Prostate gland (tissue), 2 donors: ENCODE data around the gene SNRNP40. TPM values are rescaled to one million over a fixed set of nuclear protein-coding genes. Genes with fewer than 3 reads are reported as not detected.

ENCODE experiments used
- DNase-seq: peaks from one replicate; pipeline ENCODE4 v3.0.0-alpha.2; 2019; ENCODE audit warnings: low spot score
- H3K27ac ChIP-seq, 2 donors: fragments of 200-600 bp; sonication (generic); 2 replicates each; pipeline ENCODE4 v1.5.1; 2017 to 2019
- H3K27me3 ChIP-seq: fragments of 200-600 bp; sonication (generic); replicated peaks from 2 replicates; pipeline ENCODE4 v1.5.1; 2019; ENCODE audit not compliant: insufficient read depth
- H3K36me3 ChIP-seq, 2 donors: fragments of 200-600 bp; sonication (generic); 1 replicate in 1 of 2; 2 replicates in 1 of 2; pipeline versions ENCODE4 v1.5.1 to v1.8.1; 2017 to 2019
- H3K4me1 ChIP-seq: fragments of 200-600 bp; sonication (generic); replicated peaks from 2 replicates; pipeline ENCODE4 v1.5.1; 2019
- H3K4me3 ChIP-seq, 2 donors: fragments of 200-600 bp; sonication (generic); 2 replicates each; pipeline ENCODE4 v1.5.1; 2017 to 2019
- H3K9me3 ChIP-seq: fragments of 200-600 bp; sonication (generic); 2 replicates; pipeline ENCODE4 v1.5.1; 2017
- POLR2A ChIP-seq: fragments of 450-650 bp; IDR thresholded peaks from one replicate; pipeline ENCODE4 v1.6.1; 2016; ENCODE audit warnings: antibody characterized with exemption, mild to moderate bottlenecking
- POLR2AphosphoS5 ChIP-seq: sonication (generic); formaldehyde crosslinking; IDR thresholded peaks from one replicate; pipeline ENCODE4 v1.6.1; 2017; ENCODE audit warnings: antibody characterized with exemption
- WGBS: methylation state at CpG from one replicate; pipeline ENCODE4 v1.1.5; 2018; 5-methylcytosine and 5-hydroxymethylcytosine counted together
- intact Hi-C: fragments of 100-400 bp; cut with DNase I; formaldehyde crosslinking; loops from one replicate; pipeline ENCODE4 v1.14.2; 2022
- total RNA-seq, 2 donors: library from RNA; depleted of rRNA; stranded (reverse); fragments of >200 nt; gene quantifications; one replicate each; pipeline ENCODE4 v1.1.0, GENCODE V29; 2016
- TF ChIP-seq, protein P1 (sequence below), 4 experiments: fragments of 200-600 bp in 2 of 4; fragments of 450-650 bp in 2 of 4; sonication (generic) in 2 of 4; IDR thresholded peaks; 1 replicate in 3 of 4; 2 replicates in 1 of 4; pipeline ENCODE4 v1.5.1; 2016 to 2019; ENCODE audit warnings: antibody characterized with exemption in 4 of 4, mild to moderate bottlenecking in 2 of 4, moderate library complexity in 2 of 4

SNRNP40 gene
- total RNA-seq, 2 donors from 2014 or later, result 58.7 to 65.4 TPM

DNA sequence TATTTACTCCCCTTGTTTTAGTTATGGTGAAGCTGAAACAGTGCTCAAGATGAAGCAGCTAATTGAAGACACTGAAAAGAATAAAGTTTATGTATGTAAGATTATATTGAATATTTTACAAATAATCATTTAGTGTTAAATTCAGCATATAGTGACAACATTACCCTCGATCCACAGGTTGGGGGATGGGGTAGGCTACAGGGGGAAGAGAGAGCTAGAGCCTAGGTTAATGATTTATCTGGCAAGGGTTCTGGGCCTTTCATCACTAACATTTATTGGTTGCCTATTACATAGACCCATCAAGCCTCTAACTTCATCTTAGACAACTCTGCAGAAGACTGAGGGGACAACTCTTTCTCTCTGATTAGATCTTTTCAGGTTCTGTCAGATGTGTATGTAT is 21.6 kb upstream of the SNRNP40 start:
- Histone ChIP-seq H3K27ac (no peak overlapping the region), H3K27me3 (no peaks in the 10 kb centered on the region), H3K36me3 (no peaks in the 10 kb centered on the region), H3K9me3 (no peaks in the 10 kb centered on the region), H3K4me1 (no peaks in the 10 kb centered on the region), H3K4me3 (no peak overlapping the region)
- WGBS, result 55% methylated on average over 1 of the region's 1 CpG
- DNase-seq, result no peak
- intact Hi-C loops, result no loop called here
- TF ChIP-seq POLR2AphosphoS5 (no peak), POLR2A (no peak)
- TF ChIP-seq, protein P1, sequence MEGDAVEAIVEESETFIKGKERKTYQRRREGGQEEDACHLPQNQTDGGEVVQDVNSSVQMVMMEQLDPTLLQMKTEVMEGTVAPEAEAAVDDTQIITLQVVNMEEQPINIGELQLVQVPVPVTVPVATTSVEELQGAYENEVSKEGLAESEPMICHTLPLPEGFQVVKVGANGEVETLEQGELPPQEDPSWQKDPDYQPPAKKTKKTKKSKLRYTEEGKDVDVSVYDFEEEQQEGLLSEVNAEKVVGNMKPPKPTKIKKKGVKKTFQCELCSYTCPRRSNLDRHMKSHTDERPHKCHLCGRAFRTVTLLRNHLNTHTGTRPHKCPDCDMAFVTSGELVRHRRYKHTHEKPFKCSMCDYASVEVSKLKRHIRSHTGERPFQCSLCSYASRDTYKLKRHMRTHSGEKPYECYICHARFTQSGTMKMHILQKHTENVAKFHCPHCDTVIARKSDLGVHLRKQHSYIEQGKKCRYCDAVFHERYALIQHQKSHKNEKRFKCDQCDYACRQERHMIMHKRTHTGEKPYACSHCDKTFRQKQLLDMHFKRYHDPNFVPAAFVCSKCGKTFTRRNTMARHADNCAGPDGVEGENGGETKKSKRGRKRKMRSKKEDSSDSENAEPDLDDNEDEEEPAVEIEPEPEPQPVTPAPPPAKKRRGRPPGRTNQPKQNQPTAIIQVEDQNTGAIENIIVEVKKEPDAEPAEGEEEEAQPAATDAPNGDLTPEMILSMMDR (IDR thresholded peaks at IDR 0.05), result no peak

DNA sequence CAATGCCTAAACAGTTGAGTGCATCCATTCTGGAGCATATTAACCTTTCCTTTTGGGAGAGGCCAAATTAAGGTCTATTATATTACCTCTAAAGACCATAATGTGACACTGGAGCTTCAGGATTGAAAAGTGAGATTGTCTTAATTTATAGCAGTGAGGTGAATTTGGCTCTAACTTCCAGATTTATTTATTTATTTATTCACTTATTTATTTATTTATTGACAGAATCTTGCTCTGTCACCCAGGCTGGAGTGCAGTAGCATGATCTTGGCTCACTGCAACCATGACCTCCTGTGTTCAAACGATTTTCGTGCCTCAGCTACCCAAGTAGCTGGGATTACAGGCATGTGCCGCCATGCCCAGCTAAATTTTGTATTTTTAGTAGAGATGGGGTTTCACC is 19.3 kb upstream of the SNRNP40 start:
- Histone ChIP-seq H3K4me1 (no peaks in the 10 kb centered on the region), H3K27me3 (no peaks in the 10 kb centered on the region), H3K36me3 (no peaks in the 10 kb centered on the region), H3K27ac (no peak overlapping the region), H3K9me3 (no peaks in the 10 kb centered on the region), H3K4me3 (no peak overlapping the region)
- intact Hi-C loops, result no loop called here
- TF ChIP-seq POLR2A, result no peak
- no peak for TF ChIP-seq POLR2AphosphoS5
- TF ChIP-seq, protein P1 (IDR thresholded peaks at IDR 0.05), result no peak
- DNase-seq, result no peak
- 97% methylated on average over 3 of the region's 3 CpGs for WGBS

DNA sequence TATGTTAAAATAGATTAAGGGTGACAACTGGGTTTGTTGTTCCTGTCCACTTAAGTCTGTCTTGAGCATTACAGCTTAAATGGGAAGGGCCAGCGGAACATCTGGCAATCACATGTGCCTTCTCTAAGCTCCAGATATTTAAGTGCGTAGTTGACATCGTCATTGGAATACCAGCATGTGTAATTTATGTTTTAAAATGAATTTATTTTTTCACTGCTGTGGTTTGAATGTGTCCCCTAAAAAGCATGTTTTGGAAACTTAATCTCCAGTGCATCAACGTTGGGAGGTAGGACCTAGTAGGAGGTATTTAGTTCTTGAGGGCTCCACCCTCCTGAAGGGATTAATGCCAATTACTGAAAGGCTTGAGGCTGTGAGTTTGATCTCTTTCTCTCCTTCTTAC is 13.6 kb upstream of the SNRNP40 start:
- TF ChIP-seq POLR2AphosphoS5 (no peak), POLR2A (no peak)
- TF ChIP-seq, protein P1 (IDR thresholded peaks at IDR 0.05), result no peak
- Histone ChIP-seq H3K4me1 (peaks cover 8% of the 10 kb centered on the region), H3K36me3 (no peaks in the 10 kb centered on the region), H3K27me3 (no peaks in the 10 kb centered on the region), H3K9me3 (no peaks in the 10 kb centered on the region), H3K4me3 (no peak overlapping the region), H3K27ac (no peak overlapping the region)
- intact Hi-C loops, result no loop called here
- no peak for DNase-seq
- WGBS, result 90% methylated on average over 4 of the region's 4 CpGs

DNA sequence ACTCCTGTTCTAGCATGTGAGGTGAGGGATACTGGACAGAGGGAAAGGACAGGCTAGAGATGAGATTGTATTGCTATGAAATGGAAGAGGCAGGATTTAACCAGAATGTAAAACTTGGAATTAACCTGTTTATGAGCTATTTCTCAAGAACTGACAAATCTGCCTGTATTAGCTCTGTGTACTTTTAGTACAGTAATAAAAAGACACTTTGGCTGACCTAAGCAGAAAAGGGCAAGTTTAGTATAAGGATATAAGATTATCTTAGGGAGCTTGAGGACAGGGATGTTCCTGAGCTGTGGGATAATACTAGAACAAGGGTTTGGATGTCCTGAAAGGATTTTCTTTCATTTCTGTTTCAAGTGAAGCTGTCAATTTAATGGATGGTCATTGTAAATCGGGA is 11.4 kb upstream of the SNRNP40 start:
- intact Hi-C loops, result no loop called here
- Histone ChIP-seq H3K4me1 (peaks cover 8% of the 10 kb centered on the region), H3K27me3 (no peaks in the 10 kb centered on the region)

GRCh38 chr1:31306278-31306677 is 9.7 kb upstream of the SNRNP40 start:
- no peak overlapping the region for H3K27ac ChIP-seq
- no peak overlapping the region for H3K4me3 ChIP-seq
- H3K27me3 ChIP-seq, result no peaks in the 10 kb centered on the region
- DNase-seq, result no peak
- intact Hi-C loops, result no loop called here
- no peak for TF ChIP-seq POLR2AphosphoS5
- TF ChIP-seq, protein P1 (IDR thresholded peaks at IDR 0.05), result no peak
- no peak for TF ChIP-seq POLR2A
- H3K4me1 ChIP-seq, result peaks cover 8% of the 10 kb centered on the region
- WGBS, result 77% methylated on average over 3 of the region's 3 CpGs
- H3K36me3 ChIP-seq, result no peaks in the 10 kb centered on the region
- H3K9me3 ChIP-seq, result no peaks in the 10 kb centered on the region

More for the DNA sequence above, 11.4 kb upstream of the SNRNP40 start:
- H3K27ac ChIP-seq, result no peak overlapping the region
- H3K9me3 ChIP-seq, result no peaks in the 10 kb centered on the region
- no peak for DNase-seq
- no peaks in the 10 kb centered on the region for H3K36me3 ChIP-seq
- TF ChIP-seq POLR2AphosphoS5 (no peak), POLR2A (no peak)
- TF ChIP-seq, protein P1 (IDR thresholded peaks at IDR 0.05), result no peak
- 30% methylated on average over 1 of the region's 1 CpG for WGBS
- H3K4me3 ChIP-seq, result no peak overlapping the region
